Retinal pigment epithelial cell (primary cell): ENCODE measurements around the gene TPCN1.

Experiments used
- DNase-seq: peaks from one replicate; pipeline ENCODE4 v3.0.0-alpha.2; 2010; ENCODE audit warnings: low read depth
- H3K4me3 ChIP-seq: 2 replicates; pipeline ENCODE4 v1.5.1; 2011; ENCODE audit warnings: mild to moderate bottlenecking, low read length, control low read depth, moderate library complexity
- CTCF ChIP-seq: conservative IDR thresholded peaks from 2 replicates; pipeline ENCODE4 v1.5.1; 2011; ENCODE audit warnings: low read depth, low read length, control low read depth, inconsistent platforms

TPCN1 gene

GRCh38 chr12:113237748-113238147, 16.5 kb downstream of the TPCN1 start:
- TF ChIP-seq CTCF, result no peak
- H3K4me3 ChIP-seq, result no peak overlapping the region
- DNase-seq, result no peak

GRCh38 chr12:113238309-113238708, 17.0 kb downstream of the TPCN1 start:
- no peak for DNase-seq
- no peak for TF ChIP-seq CTCF
- no peak overlapping the region for H3K4me3 ChIP-seq

- TF ChIP-seq CTCF, result no peak
- DNase-seq, result no peak
- no peak overlapping the region for H3K4me3 ChIP-seq
These were observed 18.1 kb downstream of the TPCN1 start for GRCh38 chr12:113239288-113239771.

- no peak for DNase-seq
- TF ChIP-seq CTCF, result no peak
- no peak overlapping the region for H3K4me3 ChIP-seq
These were observed 18.6 kb downstream of the TPCN1 start for GRCh38 chr12:113239811-113240331.

GRCh38 chr12:113240395-113240794, 19.1 kb downstream of the TPCN1 start:
- no peak for TF ChIP-seq CTCF
- H3K4me3 ChIP-seq, result no peak overlapping the region
- no peak for DNase-seq

GRCh38 chr12:113241191-113242025, 20.1 kb downstream of the TPCN1 start:
- no peak overlapping the region for H3K4me3 ChIP-seq
- DNase-seq, result no peak
- TF ChIP-seq CTCF, result no peak

GRCh38 chr12:113242026-113242418, 20.8 kb downstream of the TPCN1 start:
- no peak for DNase-seq
- H3K4me3 ChIP-seq, result no peak overlapping the region
- TF ChIP-seq CTCF, result no peak
